Measurements from ENCODE around the gene C1orf159.

C1orf159 gene

DNA sequence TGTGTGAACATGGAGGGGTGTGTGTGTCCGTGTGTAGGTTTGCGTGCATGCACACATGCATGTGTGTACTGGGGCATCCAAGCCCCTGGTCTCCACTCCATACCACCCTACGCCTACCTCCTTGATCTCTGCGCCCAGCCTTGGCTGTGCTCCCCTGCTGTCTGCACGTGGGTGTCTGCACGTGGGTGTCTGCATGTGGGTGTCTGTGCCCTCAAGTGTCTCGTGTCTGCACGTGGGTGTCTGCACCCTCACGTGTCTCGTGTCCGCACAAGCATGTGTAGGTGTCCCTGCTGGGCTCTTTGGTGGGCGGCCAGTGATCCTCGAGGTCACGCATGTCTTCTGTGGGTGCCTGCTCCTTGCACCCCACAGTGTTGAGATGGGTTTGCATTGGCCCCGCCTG is 62.9 kb downstream of the C1orf159 start:
- Histone ChIP-seq H3K27me3 (replicated peaks in 2 of 5; ENCODE audit: control insufficient read depth in 4 of 5, insufficient read depth in 5 of 5, low read length in 4 of 5) (peaks cover 0 to 15% (median 6%) of the 10 kb centered on the region in 5 experiments), H3K4me3 (ENCODE audit: control insufficient read depth in 1 of 7, extremely low read depth in 1 of 7, insufficient read depth in 4 of 7, low read depth in 2 of 7, low read length in 6 of 7) (no peak overlapping the region), H3K4me1 (ENCODE audit: control extremely low read depth in 1 of 4, control insufficient read depth in 4 of 4, insufficient read depth in 4 of 4, low read length in 3 of 4) (no peaks in the 10 kb centered on the region), H3K27ac (ENCODE audit: insufficient read depth in 1 of 2, low read depth in 1 of 2, low read length in 2 of 2, poor library complexity in 1 of 2, severe bottlenecking in 2 of 2) (no peak overlapping the region), H3K9me3 (ENCODE audit: control extremely low read depth in 1 of 5, control insufficient read depth in 4 of 5, insufficient read depth in 2 of 5, low read depth in 1 of 5, low read length in 4 of 5) (no peaks in the 10 kb centered on the region), H3K36me3 (ENCODE audit: control insufficient read depth in 4 of 4, insufficient read depth in 4 of 4, low read length in 3 of 4) (no peaks in the 10 kb centered on the region)
- POLR2A ChIA-PET = no interaction called here
- DNase-seq = no peak
- CTCF ChIA-PET = no interaction called here
- 97% methylated on average over 15 of the region's 15 CpGs for WGBS (ENCODE audit: insufficient coverage)

DNA sequence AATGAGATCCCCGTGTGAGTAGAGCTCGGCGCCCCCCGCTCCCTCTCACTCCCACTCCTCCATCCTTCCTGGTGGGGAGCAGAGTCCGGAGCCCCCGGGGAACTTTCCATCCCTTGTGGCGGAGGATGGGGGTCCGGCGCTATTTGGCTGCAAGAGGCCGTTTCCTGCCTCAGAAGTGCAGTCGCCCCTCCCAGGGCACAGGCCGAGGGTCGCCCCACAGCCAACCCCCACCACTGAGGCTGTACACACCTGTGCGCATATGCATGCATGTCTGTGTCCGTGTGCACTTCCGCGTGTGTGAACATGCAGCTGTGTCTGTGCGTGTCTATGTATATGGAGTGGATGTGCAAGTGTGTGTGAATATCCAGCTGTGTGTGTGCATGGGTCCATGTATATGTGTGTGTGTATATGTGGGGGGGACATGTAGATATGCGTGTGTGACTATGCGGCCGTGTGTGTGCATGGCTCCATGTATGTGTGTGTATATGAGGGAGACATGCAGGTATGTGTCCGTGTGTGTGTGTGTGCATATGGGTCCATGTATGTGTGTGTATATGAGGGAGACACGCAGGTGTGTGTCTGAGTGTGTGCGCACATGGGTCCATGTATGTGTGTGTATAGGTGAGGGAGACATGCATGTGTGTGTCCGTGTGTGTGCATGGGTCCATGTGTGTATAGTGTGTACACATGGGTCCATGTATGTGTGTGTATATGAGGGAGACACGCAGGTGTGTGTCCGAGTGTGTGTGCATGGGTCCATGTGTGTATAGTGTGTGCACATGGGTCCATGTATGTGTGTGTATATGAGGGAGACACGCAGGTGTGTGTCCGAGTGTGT is 63.7 kb downstream of the C1orf159 start:
- 96% methylated on average over 22 of the region's 29 CpGs for WGBS (ENCODE audit: insufficient coverage)
- Histone ChIP-seq H3K9me3 (ENCODE audit: control extremely low read depth in 1 of 5, control insufficient read depth in 4 of 5, insufficient read depth in 2 of 5, low read depth in 1 of 5, low read length in 4 of 5) (no peaks in the 10 kb centered on the region), H3K4me1 (ENCODE audit: control extremely low read depth in 1 of 4, control insufficient read depth in 4 of 4, insufficient read depth in 4 of 4, low read length in 3 of 4) (no peaks in the 10 kb centered on the region), H3K4me3 (ENCODE audit: control insufficient read depth in 1 of 7, extremely low read depth in 1 of 7, insufficient read depth in 4 of 7, low read depth in 2 of 7, low read length in 6 of 7) (no peak overlapping the region), H3K36me3 (ENCODE audit: control insufficient read depth in 4 of 4, insufficient read depth in 4 of 4, low read length in 3 of 4) (no peaks in the 10 kb centered on the region), H3K27me3 (replicated peaks in 2 of 5; ENCODE audit: control insufficient read depth in 4 of 5, insufficient read depth in 5 of 5, low read length in 4 of 5) (peaks cover 0 to 8% (median 4%) of the 10 kb centered on the region in 5 experiments), H3K27ac (ENCODE audit: insufficient read depth in 1 of 2, low read depth in 1 of 2, low read length in 2 of 2, poor library complexity in 1 of 2, severe bottlenecking in 2 of 2) (no peak overlapping the region)
- POLR2A ChIA-PET = no interaction called here
- CTCF ChIA-PET = no interaction called here
- no peak for DNase-seq

- 94% methylated on average over 40 of the region's 46 CpGs for WGBS (ENCODE audit: insufficient coverage)
- no peak for DNase-seq
- Histone ChIP-seq H3K4me1 (ENCODE audit: control extremely low read depth in 1 of 4, control insufficient read depth in 4 of 4, insufficient read depth in 4 of 4, low read length in 3 of 4) (no peaks in the 10 kb centered on the region), H3K36me3 (ENCODE audit: control insufficient read depth in 4 of 4, insufficient read depth in 4 of 4, low read length in 3 of 4) (no peaks in the 10 kb centered on the region), H3K4me3 (ENCODE audit: control insufficient read depth in 1 of 7, extremely low read depth in 1 of 7, insufficient read depth in 4 of 7, low read depth in 2 of 7, low read length in 6 of 7) (no peak overlapping the region), H3K9me3 (ENCODE audit: control extremely low read depth in 1 of 5, control insufficient read depth in 4 of 5, insufficient read depth in 2 of 5, low read depth in 1 of 5, low read length in 4 of 5) (no peaks in the 10 kb centered on the region), H3K27me3 (replicated peaks in 2 of 5; ENCODE audit: control insufficient read depth in 4 of 5, insufficient read depth in 5 of 5, low read length in 4 of 5) (peaks cover 0 to under 1% (median 0%) of the 10 kb centered on the region in 5 experiments), H3K27ac (ENCODE audit: insufficient read depth in 1 of 2, low read depth in 1 of 2, low read length in 2 of 2, poor library complexity in 1 of 2, severe bottlenecking in 2 of 2) (no peak overlapping the region)
- ChIA-PET POLR2A (no interaction called here), CTCF (no interaction called here)
Measured at GRCh38 chr1:1051127-1051810, 64.6 kb downstream of the C1orf159 start.

DNA sequence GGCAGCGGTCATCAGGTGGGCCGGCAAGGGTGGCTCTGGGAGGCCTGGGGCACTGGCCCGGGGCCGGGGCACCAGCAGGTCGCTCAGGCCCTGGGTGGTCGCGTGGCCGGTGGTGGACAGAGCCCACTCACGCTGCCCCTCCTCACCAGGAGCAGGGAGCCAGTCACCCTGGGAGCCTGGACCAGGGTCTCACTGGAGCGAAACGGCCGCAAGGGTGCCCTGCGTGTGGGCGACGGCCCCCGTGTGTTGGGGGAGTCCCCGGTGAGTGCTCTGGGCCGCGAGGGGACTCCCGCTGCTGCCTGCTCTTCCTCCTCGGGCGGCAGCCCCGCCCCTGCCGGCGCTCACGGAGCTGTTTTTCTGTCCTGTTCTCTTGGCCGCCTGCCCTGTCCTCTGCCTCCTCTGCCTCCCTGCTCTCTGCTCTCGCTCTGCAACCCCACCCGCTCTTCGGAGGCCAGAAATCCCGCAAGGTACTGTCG is 65.3 kb downstream of the C1orf159 start:
- POLR2A ChIA-PET = no interaction called here
- H3K4me1 ChIP-seq (ENCODE audit: control extremely low read depth in 1 of 4, control insufficient read depth in 4 of 4, insufficient read depth in 4 of 4, low read length in 3 of 4) = no peaks in the 10 kb centered on the region
- no peaks in the 10 kb centered on the region for H3K27me3 ChIP-seq (replicated peaks in 2 of 5; ENCODE audit: control insufficient read depth in 4 of 5, insufficient read depth in 5 of 5, low read length in 4 of 5)
- H3K36me3 ChIP-seq (ENCODE audit: control insufficient read depth in 4 of 4, insufficient read depth in 4 of 4, low read length in 3 of 4) = no peaks in the 10 kb centered on the region
- no peak for DNase-seq
- CTCF ChIA-PET = no interaction called here
- no peak overlapping the region for H3K27ac ChIP-seq (ENCODE audit: insufficient read depth in 1 of 2, low read depth in 1 of 2, low read length in 2 of 2, poor library complexity in 1 of 2, severe bottlenecking in 2 of 2)
- WGBS (ENCODE audit: insufficient coverage) = 97% methylated on average over 31 of the region's 32 CpGs
- H3K9me3 ChIP-seq (ENCODE audit: control extremely low read depth in 1 of 5, control insufficient read depth in 4 of 5, insufficient read depth in 2 of 5, low read depth in 1 of 5, low read length in 4 of 5) = no peaks in the 10 kb centered on the region
- no peak overlapping the region for H3K4me3 ChIP-seq (ENCODE audit: control insufficient read depth in 1 of 7, extremely low read depth in 1 of 7, insufficient read depth in 4 of 7, low read depth in 2 of 7, low read length in 6 of 7)

DNA sequence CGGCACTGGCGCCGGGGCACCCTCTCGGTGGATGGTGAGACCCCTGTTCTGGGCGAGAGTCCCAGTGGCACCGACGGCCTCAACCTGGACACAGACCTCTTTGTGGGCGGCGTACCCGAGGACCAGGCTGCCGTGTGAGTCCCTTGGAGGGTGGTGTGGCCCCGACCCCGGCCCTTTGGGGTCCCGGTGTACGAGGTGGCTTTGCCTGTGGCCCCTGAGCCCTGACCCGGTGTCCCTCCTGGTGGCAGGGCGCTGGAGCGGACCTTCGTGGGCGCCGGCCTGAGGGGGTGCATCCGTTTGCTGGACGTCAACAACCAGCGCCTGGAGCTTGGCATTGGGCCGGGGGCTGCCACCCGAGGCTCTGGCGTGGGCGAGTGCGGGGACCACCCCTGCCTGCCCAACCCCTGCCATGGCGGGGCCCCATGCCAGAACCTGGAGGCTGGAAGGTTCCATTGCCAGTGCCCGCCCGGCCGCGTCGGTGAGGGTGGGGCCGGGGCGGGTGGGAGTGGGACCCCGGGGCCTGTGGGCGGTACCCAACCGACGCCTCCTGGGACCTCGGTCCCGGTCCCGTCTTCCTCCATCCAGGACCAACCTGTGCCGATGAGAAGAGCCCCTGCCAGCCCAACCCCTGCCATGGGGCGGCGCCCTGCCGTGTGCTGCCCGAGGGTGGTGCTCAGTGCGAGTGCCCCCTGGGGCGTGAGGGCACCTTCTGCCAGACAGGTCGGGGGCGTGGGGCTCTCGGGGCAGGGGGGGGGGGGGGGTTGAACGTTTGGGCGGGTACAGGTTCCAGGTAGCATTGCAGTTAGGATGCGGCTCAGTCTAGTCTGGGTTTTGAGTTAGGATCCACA is 66.3 kb downstream of the C1orf159 start:
- 96% methylated on average over 44 of the region's 57 CpGs for WGBS (ENCODE audit: insufficient coverage)
- no peaks in the 10 kb centered on the region for H3K36me3 ChIP-seq (ENCODE audit: control insufficient read depth in 4 of 4, insufficient read depth in 4 of 4, low read length in 3 of 4)
- ChIA-PET POLR2A (no interaction called here), CTCF (no interaction called here)
- no peak for DNase-seq
- H3K27ac ChIP-seq (ENCODE audit: insufficient read depth in 1 of 2, low read depth in 1 of 2, low read length in 2 of 2, poor library complexity in 1 of 2, severe bottlenecking in 2 of 2) = no peak overlapping the region
- no peaks in the 10 kb centered on the region for H3K9me3 ChIP-seq (ENCODE audit: control extremely low read depth in 1 of 5, control insufficient read depth in 4 of 5, insufficient read depth in 2 of 5, low read depth in 1 of 5, low read length in 4 of 5)
- no peaks in the 10 kb centered on the region for H3K27me3 ChIP-seq (replicated peaks in 2 of 5; ENCODE audit: control insufficient read depth in 4 of 5, insufficient read depth in 5 of 5, low read length in 4 of 5)
- H3K4me3 ChIP-seq (ENCODE audit: control insufficient read depth in 1 of 7, extremely low read depth in 1 of 7, insufficient read depth in 4 of 7, low read depth in 2 of 7, low read length in 6 of 7) = no peak overlapping the region
- no peaks in the 10 kb centered on the region for H3K4me1 ChIP-seq (ENCODE audit: control extremely low read depth in 1 of 4, control insufficient read depth in 4 of 4, insufficient read depth in 4 of 4, low read length in 3 of 4)

GRCh38 chr1:1048765-1049164 is 67.1 kb downstream of the C1orf159 start:
- no peak overlapping the region for H3K27ac ChIP-seq (ENCODE audit: insufficient read depth in 1 of 2, low read depth in 1 of 2, low read length in 2 of 2, poor library complexity in 1 of 2, severe bottlenecking in 2 of 2)
- 98% methylated on average over 11 of the region's 28 CpGs for WGBS (ENCODE audit: insufficient coverage)
- DNase-seq = no peak
- ChIA-PET POLR2A (no interaction called here), CTCF (no interaction called here)
- no peaks in the 10 kb centered on the region for H3K4me1 ChIP-seq (ENCODE audit: control extremely low read depth in 1 of 4, control insufficient read depth in 4 of 4, insufficient read depth in 4 of 4, low read length in 3 of 4)
- H3K36me3 ChIP-seq (ENCODE audit: control insufficient read depth in 4 of 4, insufficient read depth in 4 of 4, low read length in 3 of 4) = no peaks in the 10 kb centered on the region
- H3K9me3 ChIP-seq (ENCODE audit: control extremely low read depth in 1 of 5, control insufficient read depth in 4 of 5, insufficient read depth in 2 of 5, low read depth in 1 of 5, low read length in 4 of 5) = no peaks in the 10 kb centered on the region
- no peak overlapping the region for H3K4me3 ChIP-seq (ENCODE audit: control insufficient read depth in 1 of 7, extremely low read depth in 1 of 7, insufficient read depth in 4 of 7, low read depth in 2 of 7, low read length in 6 of 7)
- H3K27me3 ChIP-seq (replicated peaks in 2 of 5; ENCODE audit: control insufficient read depth in 4 of 5, insufficient read depth in 5 of 5, low read length in 4 of 5) = no peaks in the 10 kb centered on the region

GRCh38 chr1:1047963-1048362 is 67.9 kb downstream of the C1orf159 start:
- no peaks in the 10 kb centered on the region for H3K9me3 ChIP-seq (ENCODE audit: control extremely low read depth in 1 of 5, control insufficient read depth in 4 of 5, insufficient read depth in 2 of 5, low read depth in 1 of 5, low read length in 4 of 5)
- DNase-seq = no peak
- H3K4me3 ChIP-seq (ENCODE audit: control insufficient read depth in 1 of 7, extremely low read depth in 1 of 7, insufficient read depth in 4 of 7, low read depth in 2 of 7, low read length in 6 of 7) = no peak overlapping the region
- POLR2A ChIA-PET = no interaction called here
- CTCF ChIA-PET = no interaction called here
- H3K27me3 ChIP-seq (replicated peaks in 2 of 5; ENCODE audit: control insufficient read depth in 4 of 5, insufficient read depth in 5 of 5, low read length in 4 of 5) = no peaks in the 10 kb centered on the region
- 93% methylated on average over 10 of the region's 25 CpGs for WGBS (ENCODE audit: insufficient coverage)
- no peaks in the 10 kb centered on the region for H3K4me1 ChIP-seq (ENCODE audit: control extremely low read depth in 1 of 4, control insufficient read depth in 4 of 4, insufficient read depth in 4 of 4, low read length in 3 of 4)
- H3K27ac ChIP-seq (ENCODE audit: insufficient read depth in 1 of 2, low read depth in 1 of 2, low read length in 2 of 2, poor library complexity in 1 of 2, severe bottlenecking in 2 of 2) = no peak overlapping the region
- H3K36me3 ChIP-seq (ENCODE audit: control insufficient read depth in 4 of 4, insufficient read depth in 4 of 4, low read length in 3 of 4) = no peaks in the 10 kb centered on the region
